Right atrium auricular region (tissue), 2 donors: ENCODE data around the gene HDGFL2. TPM values are rescaled to one million over a fixed set of nuclear protein-coding genes. Genes with fewer than 3 reads are reported as not detected.

Experiments
- DNase-seq: peaks from one replicate; pipeline ENCODE4 v3.0.0-alpha.2; 2019; ENCODE audit warnings: low spot score
- H3K27ac ChIP-seq, 2 donors: fragments of 200-600 bp; sonication (generic); 1 replicate in 1 of 2; 2 replicates in 1 of 2; pipeline ENCODE4 v1.5.1; 2016 to 2019
- H3K27me3 ChIP-seq, 2 donors: fragments of 200-600 bp; sonication (generic); one replicate each; pipeline versions ENCODE4 v1.5.1 to v1.6.0; 2017 to 2019
- H3K36me3 ChIP-seq: fragments of 200-600 bp; sonication (generic); one replicate; pipeline ENCODE4 v1.5.1; 2016
- H3K4me1 ChIP-seq, 2 donors: fragments of 200-600 bp; sonication (generic); one replicate each; pipeline versions ENCODE4 v1.5.1 to v1.6.0; 2017 to 2019
- H3K4me3 ChIP-seq, 2 donors: fragments of 200-600 bp; sonication (generic); 1 replicate in 1 of 2; 2 replicates in 1 of 2; pipeline ENCODE4 v1.5.1; 2017 to 2019; ENCODE audit warnings: mild to moderate bottlenecking in 1 of 2, moderate library complexity in 1 of 2
- H3K9me3 ChIP-seq, 2 donors: fragments of 200-600 bp; sonication (generic); one replicate each; pipeline ENCODE4 v1.5.1; 2019
- CTCF ChIP-seq, 2 donors: fragments of 200-600 bp; sonication (generic); IDR thresholded peaks; one replicate each; pipeline ENCODE4 v1.5.1; 2019; ENCODE audit warnings: antibody characterized with exemption in 2 of 2
- total RNA-seq, 2 donors: library from RNA; depleted of rRNA; stranded (reverse); fragments of >200 nt; gene quantifications; one replicate each; pipeline ENCODE4 v1.1.0, GENCODE V29; 2016

Gene HDGFL2
- total RNA-seq, 2 donors from 2014 or later: 18.3 to 24.8 TPM

GRCh38 chr19:4508698-4509097, 36.6 kb downstream of the HDGFL2 start:
- H3K9me3 ChIP-seq: no peaks in the 10 kb centered on the region
- H3K27me3 ChIP-seq: no peaks in the 10 kb centered on the region
- peaks cover 56% of the 10 kb centered on the region for H3K36me3 ChIP-seq
- no peak overlapping the region for H3K27ac ChIP-seq
- H3K4me3 ChIP-seq: no peak overlapping the region
- no peak for TF ChIP-seq CTCF (IDR thresholded peaks at IDR 0.05)
- peaks cover 0 to 9% of the 10 kb centered on the region in 2 donors for H3K4me1 ChIP-seq
- DNase-seq: no peak

DNA sequence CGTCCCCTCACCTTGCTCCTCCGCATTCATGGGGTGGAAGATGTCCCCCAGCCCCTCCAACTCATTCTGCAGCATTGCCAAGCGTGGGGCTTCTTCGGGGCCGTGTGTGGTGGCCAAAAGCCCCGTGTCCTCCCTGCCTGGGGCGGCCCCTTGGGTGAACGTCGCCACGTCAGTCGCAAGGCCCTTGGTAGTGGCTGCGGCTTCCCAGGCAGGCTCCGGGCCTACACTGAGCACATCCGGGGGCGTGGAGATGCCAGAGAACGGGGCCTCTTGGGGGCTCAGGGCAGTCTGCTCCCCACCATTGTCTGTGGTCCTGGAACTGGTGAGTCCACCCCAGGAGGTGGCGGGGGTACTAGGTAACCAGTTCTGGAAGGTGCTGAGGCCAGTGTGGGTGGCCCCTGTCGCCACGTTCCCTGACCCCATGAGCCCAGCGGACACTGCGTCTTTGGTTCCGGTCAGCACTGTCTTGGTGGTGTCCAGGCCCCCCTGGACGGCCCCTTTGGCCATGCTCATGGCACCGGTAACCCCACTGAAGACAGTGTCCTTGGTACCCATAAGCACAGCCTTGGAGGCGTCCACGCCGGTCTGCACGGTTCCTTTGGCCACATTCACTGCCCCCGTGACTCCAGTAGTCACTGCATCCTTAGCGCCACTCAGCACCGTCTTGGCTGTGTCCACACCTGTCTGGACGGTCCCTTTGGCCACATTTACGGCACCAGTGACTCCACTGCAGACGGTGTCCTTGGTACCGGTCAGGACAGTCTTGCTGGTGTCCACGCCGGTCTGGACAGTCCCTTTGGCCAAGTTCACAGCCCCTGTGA, 38.5 kb downstream of the HDGFL2 start:
- no peaks in the 10 kb centered on the region for H3K9me3 ChIP-seq
- no peak for DNase-seq
- no peak overlapping the region for H3K27ac ChIP-seq
- H3K27me3 ChIP-seq: no peaks in the 10 kb centered on the region
- peaks cover 0 to 15% of the 10 kb centered on the region in 2 donors for H3K4me1 ChIP-seq
- no peak for TF ChIP-seq CTCF (IDR thresholded peaks at IDR 0.05)
- no peak overlapping the region for H3K4me3 ChIP-seq
- peaks cover 50% of the 10 kb centered on the region for H3K36me3 ChIP-seq

DNA sequence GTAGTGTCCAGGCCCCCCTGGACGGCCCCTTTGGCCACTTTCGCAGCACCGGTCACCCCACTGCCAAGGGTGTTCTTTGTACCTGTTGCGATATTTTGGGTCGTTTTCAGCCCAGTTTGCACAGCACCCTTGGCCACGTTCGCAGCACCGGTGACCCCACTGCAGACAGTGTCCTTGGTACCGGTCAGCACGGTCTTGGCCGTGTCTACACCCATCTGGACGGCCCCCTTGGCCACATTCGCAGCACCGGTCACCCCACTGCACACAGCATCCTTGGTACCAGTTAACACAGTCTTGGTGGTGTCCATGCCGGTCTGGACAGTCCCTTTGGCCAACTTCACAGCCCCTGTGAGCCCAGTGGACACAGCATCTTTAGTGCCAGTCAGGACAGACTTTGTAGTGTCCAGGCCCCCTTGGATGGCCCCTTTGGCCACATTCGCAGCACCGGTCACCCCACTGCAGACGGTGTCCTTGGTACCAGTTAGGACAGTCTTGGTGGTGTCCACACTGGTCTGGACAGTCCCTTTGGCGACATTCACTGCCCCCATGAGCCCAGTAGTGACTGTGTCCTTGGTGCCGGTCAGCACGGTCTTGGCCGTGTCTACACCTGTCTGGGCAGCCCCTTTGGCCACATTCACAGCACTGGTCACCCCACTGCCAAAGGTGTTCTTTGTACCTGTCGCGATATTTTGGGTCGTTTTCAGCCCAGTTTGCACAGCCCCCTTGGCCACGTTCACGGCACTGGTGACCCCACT, 39.4 kb downstream of the HDGFL2 start:
- no peak overlapping the region for H3K4me3 ChIP-seq
- H3K27me3 ChIP-seq: no peaks in the 10 kb centered on the region

GRCh38 chr19:4512070-4512469, 40.0 kb downstream of the HDGFL2 start:
- H3K27me3 ChIP-seq: no peaks in the 10 kb centered on the region
- no peak for TF ChIP-seq CTCF (IDR thresholded peaks at IDR 0.05)
- peaks cover 47% of the 10 kb centered on the region for H3K36me3 ChIP-seq
- no peak for DNase-seq
- peaks cover 0 to 17% of the 10 kb centered on the region in 2 donors for H3K4me1 ChIP-seq
- no peak overlapping the region for H3K27ac ChIP-seq
- H3K9me3 ChIP-seq: no peaks in the 10 kb centered on the region
- no peak overlapping the region for H3K4me3 ChIP-seq

More for the DNA sequence above, 39.4 kb downstream of the HDGFL2 start:
- Histone ChIP-seq H3K36me3 (peaks cover 52% of the 10 kb centered on the region), H3K9me3 (no peaks in the 10 kb centered on the region), H3K4me1 (peaks cover 0 to 21% of the 10 kb centered on the region in 2 donors), H3K27ac (no peak overlapping the region)
- no peak for DNase-seq
- no peak for TF ChIP-seq CTCF (IDR thresholded peaks at IDR 0.05)

GRCh38 chr19:4513248-4513647, 41.2 kb downstream of the HDGFL2 start:
- Histone ChIP-seq H3K36me3 (peaks cover 36% of the 10 kb centered on the region), H3K4me1 (peaks cover 0 to 16% of the 10 kb centered on the region in 2 donors), H3K27ac (no peak overlapping the region), H3K27me3 (no peaks in the 10 kb centered on the region), H3K9me3 (no peaks in the 10 kb centered on the region), H3K4me3 (no peak overlapping the region)
- no peak for DNase-seq
- TF ChIP-seq CTCF (IDR thresholded peaks at IDR 0.05): no peak
